ENCODE data around the gene OGFOD3.

DNA sequence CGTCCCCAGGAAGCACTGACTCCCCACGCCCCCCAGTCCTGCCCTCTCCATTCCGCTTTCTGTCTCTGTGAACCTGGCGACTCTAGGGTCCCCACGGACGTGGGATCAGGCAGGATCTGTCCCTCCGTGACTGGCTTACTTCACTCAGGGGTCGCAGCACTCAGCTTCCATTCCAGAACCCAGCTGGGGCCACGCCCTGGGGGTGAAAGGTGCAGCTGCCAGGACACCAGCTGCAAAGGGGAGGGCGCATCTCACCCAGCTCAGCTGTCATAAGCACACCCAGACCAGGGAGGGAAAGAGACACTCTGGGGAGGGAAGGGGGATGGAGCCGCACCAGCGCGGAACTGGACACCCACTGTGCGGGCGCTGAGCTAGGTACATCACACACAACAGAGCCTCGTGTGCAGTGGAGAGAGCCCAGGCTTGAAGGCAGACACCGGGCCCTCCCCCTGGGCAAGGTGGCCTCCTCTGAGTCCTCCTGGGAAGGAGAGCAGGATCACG, 18.7 kb downstream of the OGFOD3 start:
- TF ChIP-seq CTCF (IDR thresholded peaks at IDR 0.05; ENCODE audit: insufficient read depth, low read length, poor library complexity, severe bottlenecking) = no peak
- no peak for TF ChIP-seq EZH2phosphoT487 (conservative IDR thresholded peaks at IDR 0.05; ENCODE audit: low read length)

All from SU-DHL-6 (cell line).